ENCODE results near the gene KLC1.

KLC1 gene

DNA sequence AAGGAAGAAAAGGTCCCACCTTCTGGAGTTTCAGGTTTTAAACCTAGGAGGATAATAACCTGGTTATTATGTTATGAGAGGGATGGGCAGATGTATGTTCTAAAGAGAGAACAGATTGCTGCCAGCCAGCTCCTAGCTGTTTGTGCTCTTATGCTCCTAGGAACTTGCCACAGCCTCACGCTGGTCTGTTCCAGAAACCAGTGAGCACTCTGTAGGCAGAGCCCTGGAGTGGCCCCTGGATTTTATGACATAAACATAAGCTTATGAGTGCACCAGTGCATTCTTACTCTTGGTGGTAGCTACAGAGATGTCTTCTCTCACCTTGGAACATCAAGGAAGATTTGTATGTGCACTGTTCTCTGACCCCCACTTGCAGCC is 27.7 kb downstream of the KLC1 start:
- no peak overlapping the region for H3K4me3 ChIP-seq (ENCODE audit: control insufficient read depth in 1 of 7, extremely low read depth in 1 of 7, insufficient read depth in 4 of 7, low read depth in 2 of 7, low read length in 6 of 7)
- DNase-seq, result no peak
- no peak overlapping the region for H3K27ac ChIP-seq (ENCODE audit: insufficient read depth in 1 of 2, low read depth in 1 of 2, low read length in 2 of 2, poor library complexity in 1 of 2, severe bottlenecking in 2 of 2)
- H3K4me1 ChIP-seq (ENCODE audit: control extremely low read depth in 1 of 4, control insufficient read depth in 4 of 4, insufficient read depth in 4 of 4, low read length in 3 of 4), result no peaks in the 10 kb centered on the region
- WGBS (ENCODE audit: insufficient coverage), result 100% methylated on average over 1 of the region's 1 CpG
- H3K9me3 ChIP-seq (ENCODE audit: control extremely low read depth in 1 of 5, control insufficient read depth in 4 of 5, insufficient read depth in 2 of 5, low read depth in 1 of 5, low read length in 4 of 5), result no peaks in the 10 kb centered on the region
- ChIA-PET POLR2A (no interaction called here), CTCF (interaction anchor here (1.0 to 1.8 kb wide), 4 partner anchors 11 to 83 kb away, joined by 3 to 5 read pairs (median 4); no protein-coding TSS in a partner anchor)
- H3K27me3 ChIP-seq (replicated peaks in 2 of 5; ENCODE audit: control insufficient read depth in 4 of 5, insufficient read depth in 5 of 5, low read length in 4 of 5), result no peaks in the 10 kb centered on the region
- peaks cover 24 to 70% (median 56%) of the 10 kb centered on the region in 4 experiments for H3K36me3 ChIP-seq (ENCODE audit: control insufficient read depth in 4 of 4, insufficient read depth in 4 of 4, low read length in 3 of 4)

DNA sequence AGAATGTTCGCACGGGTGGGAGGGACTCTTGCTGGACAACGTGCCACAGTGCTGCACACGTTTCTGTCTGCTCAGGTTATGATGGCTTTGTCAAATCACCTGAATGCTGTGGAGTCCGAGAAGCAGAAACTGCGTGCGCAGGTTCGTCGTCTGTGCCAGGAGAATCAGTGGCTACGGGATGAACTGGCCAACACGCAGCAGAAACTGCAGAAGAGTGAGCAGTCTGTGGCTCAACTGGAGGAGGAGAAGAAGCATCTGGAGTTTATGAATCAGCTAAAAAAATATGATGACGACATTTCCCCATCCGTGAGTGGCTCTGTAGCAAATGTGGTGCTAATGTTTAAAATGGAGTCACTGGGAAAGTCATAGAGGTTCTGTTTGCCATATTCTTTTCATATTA is 28.5 kb downstream of the KLC1 start:
- DNase-seq, result no peak
- Histone ChIP-seq H3K4me1 (ENCODE audit: control extremely low read depth in 1 of 4, control insufficient read depth in 4 of 4, insufficient read depth in 4 of 4, low read length in 3 of 4) (no peaks in the 10 kb centered on the region), H3K9me3 (ENCODE audit: control extremely low read depth in 1 of 5, control insufficient read depth in 4 of 5, insufficient read depth in 2 of 5, low read depth in 1 of 5, low read length in 4 of 5) (no peaks in the 10 kb centered on the region), H3K27ac (ENCODE audit: insufficient read depth in 1 of 2, low read depth in 1 of 2, low read length in 2 of 2, poor library complexity in 1 of 2, severe bottlenecking in 2 of 2) (no peak overlapping the region), H3K36me3 (ENCODE audit: control insufficient read depth in 4 of 4, insufficient read depth in 4 of 4, low read length in 3 of 4) (peaks cover 29 to 78% (median 62%) of the 10 kb centered on the region in 4 experiments), H3K27me3 (replicated peaks in 2 of 5; ENCODE audit: control insufficient read depth in 4 of 5, insufficient read depth in 5 of 5, low read length in 4 of 5) (no peaks in the 10 kb centered on the region), H3K4me3 (ENCODE audit: control insufficient read depth in 1 of 7, extremely low read depth in 1 of 7, insufficient read depth in 4 of 7, low read depth in 2 of 7, low read length in 6 of 7) (no peak overlapping the region)
- CTCF ChIA-PET, result interaction anchor here (1.1 to 1.8 kb wide), 2 partner anchors 15 to 22 kb away, joined by 3 to 5 read pairs; no protein-coding TSS in a partner anchor
- WGBS (ENCODE audit: insufficient coverage), result 96% methylated on average over 12 of the region's 13 CpGs
- POLR2A ChIA-PET, result no interaction called here

DNA sequence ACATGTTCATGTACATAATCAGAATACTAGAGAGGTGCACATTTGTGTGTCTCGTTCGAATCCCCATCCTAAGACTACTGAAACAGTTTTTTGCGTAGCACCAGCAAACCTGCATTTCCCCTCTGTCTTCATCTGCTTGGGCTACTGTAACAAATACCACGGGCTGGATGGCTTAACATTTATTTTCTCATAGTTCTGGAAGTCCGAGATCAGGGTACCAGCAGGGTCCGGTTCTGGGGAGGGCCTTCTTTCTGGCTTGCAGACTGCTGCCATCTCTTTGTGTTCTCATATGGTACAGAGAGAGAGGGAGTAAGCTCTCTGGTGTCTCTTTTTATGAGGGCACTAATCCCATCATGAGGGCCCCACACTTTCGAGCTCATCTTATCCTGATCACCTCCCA is 30.6 kb downstream of the KLC1 start:
- Histone ChIP-seq H3K4me3 (ENCODE audit: control insufficient read depth in 1 of 7, extremely low read depth in 1 of 7, insufficient read depth in 4 of 7, low read depth in 2 of 7, low read length in 6 of 7) (no peak overlapping the region), H3K27ac (ENCODE audit: insufficient read depth in 1 of 2, low read depth in 1 of 2, low read length in 2 of 2, poor library complexity in 1 of 2, severe bottlenecking in 2 of 2) (no peak overlapping the region), H3K9me3 (ENCODE audit: control extremely low read depth in 1 of 5, control insufficient read depth in 4 of 5, insufficient read depth in 2 of 5, low read depth in 1 of 5, low read length in 4 of 5) (no peaks in the 10 kb centered on the region), H3K36me3 (ENCODE audit: control insufficient read depth in 4 of 4, insufficient read depth in 4 of 4, low read length in 3 of 4) (peaks cover 30 to 88% (median 63%) of the 10 kb centered on the region in 4 experiments), H3K4me1 (ENCODE audit: control extremely low read depth in 1 of 4, control insufficient read depth in 4 of 4, insufficient read depth in 4 of 4, low read length in 3 of 4) (no peaks in the 10 kb centered on the region), H3K27me3 (replicated peaks in 2 of 5; ENCODE audit: control insufficient read depth in 4 of 5, insufficient read depth in 5 of 5, low read length in 4 of 5) (no peaks in the 10 kb centered on the region)
- WGBS (ENCODE audit: insufficient coverage), result 75% methylated on average over 4 of the region's 7 CpGs
- no peak for DNase-seq
- ChIA-PET CTCF (no interaction called here), POLR2A (interaction anchor here (0.6 kb wide), 1 partner anchor 35 kb away, joined by 3 read pairs; no protein-coding TSS in a partner anchor)

DNA sequence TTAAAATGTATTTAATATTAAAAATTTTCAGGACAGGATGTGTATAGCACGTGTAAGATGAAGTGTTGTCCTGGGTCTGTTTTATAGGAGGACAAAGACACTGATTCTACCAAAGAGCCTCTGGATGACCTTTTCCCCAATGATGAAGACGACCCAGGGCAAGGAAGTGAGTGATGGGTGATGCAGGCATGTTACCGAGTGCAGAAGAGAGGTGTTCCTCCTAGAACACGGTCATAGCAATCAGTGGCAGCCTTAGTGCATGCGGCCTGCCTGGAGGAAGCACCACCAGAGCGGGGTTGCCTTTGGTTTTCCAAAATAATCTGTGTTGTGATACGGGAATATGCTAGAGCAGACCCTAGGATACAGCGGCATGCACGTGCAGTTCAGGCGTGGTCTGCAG is 33.0 kb downstream of the KLC1 start:
- Histone ChIP-seq H3K36me3 (ENCODE audit: control insufficient read depth in 4 of 4, insufficient read depth in 4 of 4, low read length in 3 of 4) (peaks cover 30 to 75% (median 50%) of the 10 kb centered on the region in 4 experiments), H3K9me3 (ENCODE audit: control extremely low read depth in 1 of 5, control insufficient read depth in 4 of 5, insufficient read depth in 2 of 5, low read depth in 1 of 5, low read length in 4 of 5) (no peaks in the 10 kb centered on the region), H3K27me3 (replicated peaks in 2 of 5; ENCODE audit: control insufficient read depth in 4 of 5, insufficient read depth in 5 of 5, low read length in 4 of 5) (no peaks in the 10 kb centered on the region), H3K4me1 (ENCODE audit: control extremely low read depth in 1 of 4, control insufficient read depth in 4 of 4, insufficient read depth in 4 of 4, low read length in 3 of 4) (no peaks in the 10 kb centered on the region), H3K4me3 (ENCODE audit: control insufficient read depth in 1 of 7, extremely low read depth in 1 of 7, insufficient read depth in 4 of 7, low read depth in 2 of 7, low read length in 6 of 7) (no peak overlapping the region), H3K27ac (ENCODE audit: insufficient read depth in 1 of 2, low read depth in 1 of 2, low read length in 2 of 2, poor library complexity in 1 of 2, severe bottlenecking in 2 of 2) (no peak overlapping the region)
- no peak for DNase-seq
- CTCF ChIA-PET, result interaction anchor here (1.1 kb wide), 1 partner anchor 10 kb away, joined by 4 read pairs; no protein-coding TSS in a partner anchor
- over 99% methylated on average over 9 of the region's 10 CpGs for WGBS (ENCODE audit: insufficient coverage)
- POLR2A ChIA-PET, result no interaction called here

DNA sequence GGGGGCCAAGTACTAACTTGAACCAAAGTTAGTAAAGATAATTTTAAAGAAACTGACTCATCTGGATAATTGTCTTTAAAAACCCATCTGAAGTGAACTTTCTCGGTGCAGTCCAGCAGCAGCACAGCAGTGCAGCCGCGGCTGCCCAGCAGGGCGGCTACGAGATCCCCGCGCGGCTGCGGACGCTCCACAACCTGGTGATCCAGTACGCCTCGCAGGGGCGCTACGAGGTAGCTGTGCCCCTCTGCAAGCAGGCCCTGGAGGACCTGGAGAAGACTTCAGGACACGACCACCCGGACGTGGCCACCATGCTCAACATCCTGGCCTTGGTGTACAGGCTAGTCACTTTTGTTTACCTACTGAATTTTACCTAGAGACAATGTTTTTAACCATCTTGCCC is 33.6 kb downstream of the KLC1 start:
- ChIA-PET CTCF (interaction anchor here (1.2 kb wide), 1 partner anchor 17 kb away, joined by 4 read pairs; no protein-coding TSS in a partner anchor), POLR2A (interaction anchor here (1.0 kb wide), 1 partner anchor 20 kb away, joined by 5 read pairs; no protein-coding TSS in a partner anchor)
- WGBS (ENCODE audit: insufficient coverage), result 97% methylated on average over 14 of the region's 17 CpGs
- no peak overlapping the region for H3K27ac ChIP-seq (ENCODE audit: insufficient read depth in 1 of 2, low read depth in 1 of 2, low read length in 2 of 2, poor library complexity in 1 of 2, severe bottlenecking in 2 of 2)
- no peaks in the 10 kb centered on the region for H3K27me3 ChIP-seq (replicated peaks in 2 of 5; ENCODE audit: control insufficient read depth in 4 of 5, insufficient read depth in 5 of 5, low read length in 4 of 5)
- H3K9me3 ChIP-seq (ENCODE audit: control extremely low read depth in 1 of 5, control insufficient read depth in 4 of 5, insufficient read depth in 2 of 5, low read depth in 1 of 5, low read length in 4 of 5), result no peaks in the 10 kb centered on the region
- H3K4me3 ChIP-seq (ENCODE audit: control insufficient read depth in 1 of 7, extremely low read depth in 1 of 7, insufficient read depth in 4 of 7, low read depth in 2 of 7, low read length in 6 of 7), result no peak overlapping the region
- peaks cover 29 to 71% (median 48%) of the 10 kb centered on the region in 4 experiments for H3K36me3 ChIP-seq (ENCODE audit: control insufficient read depth in 4 of 4, insufficient read depth in 4 of 4, low read length in 3 of 4)
- DNase-seq, result no peak
- no peaks in the 10 kb centered on the region for H3K4me1 ChIP-seq (ENCODE audit: control extremely low read depth in 1 of 4, control insufficient read depth in 4 of 4, insufficient read depth in 4 of 4, low read length in 3 of 4)

DNA sequence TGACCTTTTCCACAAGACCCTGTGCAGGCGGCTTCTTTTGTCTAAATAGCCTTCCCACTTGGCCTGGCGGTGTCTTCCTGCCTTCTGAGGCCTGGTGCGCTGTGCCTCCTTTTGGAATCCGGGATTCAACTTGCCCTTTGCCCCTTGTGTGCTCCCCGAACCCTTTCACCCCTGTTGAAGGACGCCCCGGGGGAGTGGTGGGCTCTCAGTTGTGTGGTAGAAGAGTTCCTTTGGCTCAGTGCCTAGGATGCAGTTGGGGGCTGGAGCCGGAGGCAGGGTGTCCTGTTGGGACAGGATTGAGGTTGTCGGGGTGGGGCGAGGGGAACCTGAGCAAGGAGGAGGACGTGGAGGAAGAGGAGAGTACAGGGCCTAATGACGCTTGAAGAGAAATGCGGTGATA is 34.5 kb downstream of the KLC1 start:
- no peaks in the 10 kb centered on the region for H3K27me3 ChIP-seq (replicated peaks in 2 of 5; ENCODE audit: control insufficient read depth in 4 of 5, insufficient read depth in 5 of 5, low read length in 4 of 5)
- no peak for DNase-seq
- POLR2A ChIA-PET, result interaction anchor here (1.0 kb wide), 1 partner anchor 19 kb away, joined by 5 read pairs; no protein-coding TSS in a partner anchor
- no peak overlapping the region for H3K27ac ChIP-seq (ENCODE audit: insufficient read depth in 1 of 2, low read depth in 1 of 2, low read length in 2 of 2, poor library complexity in 1 of 2, severe bottlenecking in 2 of 2)
- H3K9me3 ChIP-seq (ENCODE audit: control extremely low read depth in 1 of 5, control insufficient read depth in 4 of 5, insufficient read depth in 2 of 5, low read depth in 1 of 5, low read length in 4 of 5), result no peaks in the 10 kb centered on the region
- H3K4me3 ChIP-seq (ENCODE audit: control insufficient read depth in 1 of 7, extremely low read depth in 1 of 7, insufficient read depth in 4 of 7, low read depth in 2 of 7, low read length in 6 of 7), result no peak overlapping the region
- WGBS (ENCODE audit: insufficient coverage), result 98% methylated on average over 7 of the region's 13 CpGs
- no peaks in the 10 kb centered on the region for H3K4me1 ChIP-seq (ENCODE audit: control extremely low read depth in 1 of 4, control insufficient read depth in 4 of 4, insufficient read depth in 4 of 4, low read length in 3 of 4)
- CTCF ChIA-PET, result interaction anchor here (1.2 kb wide), 1 partner anchor 16 kb away, joined by 4 read pairs; no protein-coding TSS in a partner anchor
- H3K36me3 ChIP-seq (ENCODE audit: control insufficient read depth in 4 of 4, insufficient read depth in 4 of 4, low read length in 3 of 4), result peaks cover 28 to 72% (median 49%) of the 10 kb centered on the region in 4 experiments

DNA sequence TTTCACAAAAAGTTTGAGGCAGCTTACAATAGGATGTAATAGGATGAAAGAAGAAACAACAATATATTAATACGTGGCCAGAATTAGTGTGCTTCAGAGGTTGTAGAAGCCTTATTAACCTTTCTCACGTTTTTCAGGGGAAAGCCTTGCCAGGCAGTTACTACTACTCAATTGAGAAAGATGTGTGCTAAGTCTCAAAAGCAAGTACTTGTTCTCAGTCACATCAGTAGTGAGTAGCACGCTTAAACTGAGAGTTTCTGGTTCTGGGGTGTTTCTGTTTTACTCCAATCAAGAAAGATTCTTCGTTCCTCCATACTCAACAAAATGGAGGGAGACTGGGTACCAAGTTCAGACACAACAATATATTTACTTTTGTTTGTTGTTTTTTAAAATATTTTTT is 38.7 kb downstream of the KLC1 start:
- Histone ChIP-seq H3K36me3 (ENCODE audit: control insufficient read depth in 4 of 4, insufficient read depth in 4 of 4, low read length in 3 of 4) (peaks cover 18 to 69% (median 46%) of the 10 kb centered on the region in 4 experiments), H3K4me1 (ENCODE audit: control extremely low read depth in 1 of 4, control insufficient read depth in 4 of 4, insufficient read depth in 4 of 4, low read length in 3 of 4) (no peaks in the 10 kb centered on the region), H3K27ac (ENCODE audit: insufficient read depth in 1 of 2, low read depth in 1 of 2, low read length in 2 of 2, poor library complexity in 1 of 2, severe bottlenecking in 2 of 2) (no peak overlapping the region), H3K9me3 (ENCODE audit: control extremely low read depth in 1 of 5, control insufficient read depth in 4 of 5, insufficient read depth in 2 of 5, low read depth in 1 of 5, low read length in 4 of 5) (no peaks in the 10 kb centered on the region), H3K4me3 (ENCODE audit: control insufficient read depth in 1 of 7, extremely low read depth in 1 of 7, insufficient read depth in 4 of 7, low read depth in 2 of 7, low read length in 6 of 7) (no peak overlapping the region), H3K27me3 (replicated peaks in 2 of 5; ENCODE audit: control insufficient read depth in 4 of 5, insufficient read depth in 5 of 5, low read length in 4 of 5) (no peaks in the 10 kb centered on the region)
- WGBS (ENCODE audit: insufficient coverage), result 100% methylated on average over 1 of the region's 4 CpGs
- CTCF ChIA-PET, result interaction anchor here (0.6 to 1.6 kb wide), 5 partner anchors 12 to 146 kb away, joined by 3 to 5 read pairs (median 3); no protein-coding TSS in a partner anchor
- DNase-seq, result no peak
- POLR2A ChIA-PET, result interaction anchor here (0.5 kb wide), 1 partner anchor 87 kb away, joined by 3 read pairs; no protein-coding TSS in a partner anchor
